ENCODE data around the gene ARSA. TPM values are rescaled to one million over a fixed set of nuclear protein-coding genes. Genes with fewer than 3 reads are reported as not detected.
A peak's percentile ranks its signal among the peaks of the same experiment; 100 is the strongest.

The ARSA gene
- total and polyA plus RNA-seq, 2 of the 13 experiments (the other 11 are each of a cell fraction or from before 2014, with no cell fraction given): 9.0 to 11.5 TPM

GRCh38 chr22:50622723-50623327, 5.1 kb downstream of the ARSA start (continued):
- TF ChIP-seq LBX2 (CRISPR knock-in tag; IDR thresholded peaks at IDR 0.05; ENCODE audit: borderline replicate concordance) (0 out of 2 replicates have a peak, but pooled peaks have one; percentile 50), ZNF784 (CRISPR knock-in tag; IDR thresholded peaks at IDR 0.05; ENCODE audit: borderline replicate concordance) (peak; percentile 65; the same call in 1 of the 2 replicates), YY1 (IDR thresholded peaks at IDR 0.05; ENCODE audit: insufficient read depth, insufficient replicate concordance, low read depth, low read length) (peak; percentile 25), YEATS4 (CRISPR knock-in tag; IDR thresholded peaks at IDR 0.05; ENCODE audit: borderline replicate concordance) (peak; percentile 26; the same call in 1 of the 2 replicates), ZFY (CRISPR knock-in tag; IDR thresholded peaks at IDR 0.05) (peak; percentile 36; the same call in 1 of the 2 replicates), MTF1 (CRISPR knock-in tag; IDR thresholded peaks at IDR 0.05) (no peak), ZNF768 (CRISPR knock-in tag; IDR thresholded peaks at IDR 0.05) (0 out of 2 replicates have a peak, but pooled peaks have one; percentile 31), SMAD3 (CRISPR knock-in tag; IDR thresholded peaks at IDR 0.05) (no peak), TFDP1 (CRISPR knock-in tag; IDR thresholded peaks at IDR 0.05; ENCODE audit: borderline replicate concordance) (peak; percentile 34; the same call in 1 of the 2 replicates), ZNF143 (CRISPR knock-in tag; IDR thresholded peaks at IDR 0.05) (no peak), HNRNPH1 (optimal IDR thresholded peaks at IDR 0.05; ENCODE audit: low read depth, low read length) (no peak), SKIL (CRISPR knock-in tag; IDR thresholded peaks at IDR 0.05; ENCODE audit: borderline replicate concordance) (no peak), KLF11 (CRISPR knock-in tag; IDR thresholded peaks at IDR 0.05) (no peak)
- TF ChIP-seq, protein P1, sequence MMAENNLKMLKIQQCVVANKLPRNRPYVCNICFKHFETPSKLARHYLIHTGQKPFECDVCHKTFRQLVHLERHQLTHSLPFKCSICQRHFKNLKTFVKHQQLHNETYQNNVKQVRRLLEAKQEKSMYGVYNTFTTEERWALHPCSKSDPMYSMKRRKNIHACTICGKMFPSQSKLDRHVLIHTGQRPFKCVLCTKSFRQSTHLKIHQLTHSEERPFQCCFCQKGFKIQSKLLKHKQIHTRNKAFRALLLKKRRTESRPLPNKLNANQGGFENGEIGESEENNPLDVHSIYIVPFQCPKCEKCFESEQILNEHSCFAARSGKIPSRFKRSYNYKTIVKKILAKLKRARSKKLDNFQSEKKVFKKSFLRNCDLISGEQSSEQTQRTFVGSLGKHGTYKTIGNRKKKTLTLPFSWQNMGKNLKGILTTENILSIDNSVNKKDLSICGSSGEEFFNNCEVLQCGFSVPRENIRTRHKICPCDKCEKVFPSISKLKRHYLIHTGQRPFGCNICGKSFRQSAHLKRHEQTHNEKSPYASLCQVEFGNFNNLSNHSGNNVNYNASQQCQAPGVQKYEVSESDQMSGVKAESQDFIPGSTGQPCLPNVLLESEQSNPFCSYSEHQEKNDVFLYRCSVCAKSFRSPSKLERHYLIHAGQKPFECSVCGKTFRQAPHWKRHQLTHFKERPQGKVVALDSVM (CRISPR knock-in tag; IDR thresholded peaks at IDR 0.05): no peak
- TF ChIP-seq, protein P2, sequence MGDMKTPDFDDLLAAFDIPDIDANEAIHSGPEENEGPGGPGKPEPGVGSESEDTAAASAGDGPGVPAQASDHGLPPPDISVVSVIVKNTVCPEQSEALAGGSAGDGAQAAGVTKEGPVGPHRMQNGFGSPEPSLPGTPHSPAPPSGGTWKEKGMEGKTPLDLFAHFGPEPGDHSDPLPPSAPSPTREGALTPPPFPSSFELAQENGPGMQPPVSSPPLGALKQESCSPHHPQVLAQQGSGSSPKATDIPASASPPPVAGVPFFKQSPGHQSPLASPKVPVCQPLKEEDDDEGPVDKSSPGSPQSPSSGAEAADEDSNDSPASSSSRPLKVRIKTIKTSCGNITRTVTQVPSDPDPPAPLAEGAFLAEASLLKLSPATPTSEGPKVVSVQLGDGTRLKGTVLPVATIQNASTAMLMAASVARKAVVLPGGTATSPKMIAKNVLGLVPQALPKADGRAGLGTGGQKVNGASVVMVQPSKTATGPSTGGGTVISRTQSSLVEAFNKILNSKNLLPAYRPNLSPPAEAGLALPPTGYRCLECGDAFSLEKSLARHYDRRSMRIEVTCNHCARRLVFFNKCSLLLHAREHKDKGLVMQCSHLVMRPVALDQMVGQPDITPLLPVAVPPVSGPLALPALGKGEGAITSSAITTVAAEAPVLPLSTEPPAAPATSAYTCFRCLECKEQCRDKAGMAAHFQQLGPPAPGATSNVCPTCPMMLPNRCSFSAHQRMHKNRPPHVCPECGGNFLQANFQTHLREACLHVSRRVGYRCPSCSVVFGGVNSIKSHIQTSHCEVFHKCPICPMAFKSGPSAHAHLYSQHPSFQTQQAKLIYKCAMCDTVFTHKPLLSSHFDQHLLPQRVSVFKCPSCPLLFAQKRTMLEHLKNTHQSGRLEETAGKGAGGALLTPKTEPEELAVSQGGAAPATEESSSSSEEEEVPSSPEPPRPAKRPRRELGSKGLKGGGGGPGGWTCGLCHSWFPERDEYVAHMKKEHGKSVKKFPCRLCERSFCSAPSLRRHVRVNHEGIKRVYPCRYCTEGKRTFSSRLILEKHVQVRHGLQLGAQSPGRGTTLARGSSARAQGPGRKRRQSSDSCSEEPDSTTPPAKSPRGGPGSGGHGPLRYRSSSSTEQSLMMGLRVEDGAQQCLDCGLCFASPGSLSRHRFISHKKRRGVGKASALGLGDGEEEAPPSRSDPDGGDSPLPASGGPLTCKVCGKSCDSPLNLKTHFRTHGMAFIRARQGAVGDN (CRISPR knock-in tag; IDR thresholded peaks at IDR 0.05): peak; percentile 96

All from HepG2 (cell line).